ENCODE measurements around the gene C9orf40.

The C9orf40 gene, protein sequence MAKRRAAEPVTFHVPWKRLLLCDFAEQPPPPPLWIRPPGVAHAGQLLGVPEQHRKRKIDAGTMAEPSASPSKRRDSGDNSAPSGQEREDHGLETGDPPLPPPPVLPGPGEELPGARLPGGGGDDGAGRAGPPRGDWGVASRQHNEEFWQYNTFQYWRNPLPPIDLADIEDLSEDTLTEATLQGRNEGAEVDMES

GRCh38 chr9:74952201-74953151 is at the start of gene C9orf40:
Gene C9orf40 (minus strand): TSS chr9:74952912. CDS start chr9:74952611, 301 bp downstream.
- peak; percentile 68 to 71 for DNase-seq

GRCh38 chr9:75001719-75002421 is 49.2 kb upstream of the C9orf40 start:
- peak; percentile 71 to 76 for DNase-seq

DNA sequence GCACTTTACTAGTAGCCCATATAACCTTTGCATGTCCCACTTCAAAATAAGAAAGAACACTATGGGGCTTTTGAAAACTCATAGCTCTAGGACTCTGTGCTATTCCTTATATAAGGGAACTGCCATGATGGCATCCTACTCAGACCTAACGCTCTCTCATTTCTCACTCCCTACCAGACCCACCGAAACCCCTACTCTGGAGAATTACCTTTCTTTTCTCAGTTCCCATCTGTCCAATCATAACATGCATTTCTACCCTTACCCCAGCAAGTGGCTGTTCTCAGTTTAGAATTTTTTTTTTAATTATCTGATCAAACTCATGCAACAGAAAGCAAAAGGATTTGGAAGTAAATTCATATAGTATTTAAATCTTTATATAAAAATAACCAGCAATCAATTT is 48.1 kb upstream of the C9orf40 start:
- DNase-seq = no peak

DNA sequence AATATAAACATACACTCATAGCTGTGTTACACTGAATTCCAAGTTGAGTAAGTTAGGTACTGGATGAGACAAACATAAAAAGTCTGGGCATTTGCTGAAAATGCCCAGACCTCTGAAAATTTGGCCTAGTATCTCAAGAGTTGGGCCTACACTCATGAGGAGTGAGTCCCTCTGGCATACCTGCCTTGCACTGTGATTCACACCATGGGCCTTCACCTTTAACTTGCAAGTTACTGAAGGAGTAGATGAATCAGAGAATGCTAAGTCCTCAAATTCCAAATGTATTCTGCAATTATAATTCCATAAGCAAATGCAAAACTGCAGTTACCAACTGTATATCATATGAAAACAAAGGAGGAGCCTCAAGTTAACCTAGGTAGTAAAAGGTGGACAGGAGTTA is 32.3 kb upstream of the C9orf40 start:
- DNase-seq = no peak

GRCh38 chr9:74983709-74984108 is 31.0 kb upstream of the C9orf40 start:
- DNase-seq = no peak

DNA sequence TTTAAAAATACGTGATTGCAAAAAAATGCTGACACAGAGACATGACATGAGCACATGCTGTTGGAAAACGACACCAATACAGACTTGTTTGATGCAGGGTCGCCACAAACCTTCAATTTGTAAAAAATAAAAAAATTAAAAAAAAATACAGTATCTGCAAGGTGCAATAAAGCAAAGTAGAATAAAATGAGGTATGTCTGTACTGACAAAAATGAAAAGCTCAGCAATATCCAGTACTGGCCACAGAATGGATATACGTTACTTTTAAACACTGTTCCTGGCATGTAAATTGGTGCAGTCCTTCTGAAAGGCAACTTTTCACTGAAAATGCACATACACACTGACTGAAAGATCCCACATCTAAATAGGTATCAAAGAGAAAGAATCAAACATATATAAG is 27.1 kb upstream of the C9orf40 start:
- DNase-seq = no peak

DNA sequence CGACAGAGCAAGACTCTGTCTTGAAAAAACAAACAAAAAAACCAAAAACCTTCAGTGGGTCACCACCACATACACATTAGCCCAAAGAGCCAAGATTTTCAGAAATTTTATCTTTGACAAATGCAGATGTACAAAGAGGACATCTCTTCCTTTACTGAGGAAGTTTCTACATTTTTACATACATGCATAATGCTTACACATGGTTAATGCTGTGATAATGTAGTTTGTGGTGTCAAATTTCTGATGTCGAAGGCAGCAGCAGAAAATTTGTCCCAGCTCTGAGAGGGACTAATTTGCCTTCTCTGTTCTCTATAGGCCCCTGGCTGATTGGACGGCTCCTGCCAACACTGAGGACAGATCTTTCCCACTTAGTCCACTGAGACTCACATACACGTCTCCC is 24.6 kb upstream of the C9orf40 start:
- no peak for DNase-seq

DNA sequence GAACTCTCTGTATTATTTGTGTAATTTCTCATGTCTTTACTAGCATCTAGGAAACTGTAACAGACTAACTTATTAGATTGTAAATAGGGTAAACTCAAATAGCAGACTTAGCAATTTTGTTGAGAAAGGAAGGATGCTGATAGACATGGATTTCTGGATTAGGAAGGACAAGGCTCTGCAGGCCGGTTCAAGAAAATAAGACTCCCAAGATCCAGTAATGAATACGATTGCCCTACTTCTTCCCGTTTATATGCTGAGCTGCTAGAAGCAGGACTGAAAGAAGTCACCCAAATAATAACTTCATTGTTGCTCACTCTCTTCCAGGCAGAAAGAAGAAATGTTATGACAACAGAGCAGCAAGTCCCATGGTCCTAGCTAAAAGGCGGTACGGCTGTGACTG is 22.8 kb upstream of the C9orf40 start:
- no peak for DNase-seq

- DNase-seq = no peak
Observed at GRCh38 chr9:74974558-74974957, 21.8 kb upstream of the C9orf40 start.

- DNase-seq = no peak
Observed at GRCh38 chr9:74973714-74974113, 21.0 kb upstream of the C9orf40 start.

DNA sequence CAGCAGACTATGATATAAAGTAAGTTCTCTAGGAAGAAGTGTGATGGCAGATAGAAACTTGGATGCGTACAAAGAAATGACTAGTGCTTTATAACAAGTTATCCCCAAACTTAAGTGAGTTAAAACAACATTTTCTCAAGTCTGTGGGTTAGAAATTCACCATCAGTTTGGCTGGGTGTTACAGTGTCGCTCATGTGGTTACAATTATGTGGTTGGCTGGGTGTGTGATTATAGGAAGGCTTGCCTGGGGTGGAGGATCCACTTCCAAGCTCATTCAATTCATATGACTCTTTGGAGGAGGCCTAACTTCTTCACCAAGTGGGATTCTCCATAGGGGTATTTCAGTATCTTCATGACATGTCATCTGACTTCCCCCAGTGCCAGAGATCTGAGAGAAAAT is 10.3 kb upstream of the C9orf40 start:
- DNase-seq = no peak

GRCh38 chr9:74961496-74961895 is 8.8 kb upstream of the C9orf40 start:
- no peak for DNase-seq

DNA sequence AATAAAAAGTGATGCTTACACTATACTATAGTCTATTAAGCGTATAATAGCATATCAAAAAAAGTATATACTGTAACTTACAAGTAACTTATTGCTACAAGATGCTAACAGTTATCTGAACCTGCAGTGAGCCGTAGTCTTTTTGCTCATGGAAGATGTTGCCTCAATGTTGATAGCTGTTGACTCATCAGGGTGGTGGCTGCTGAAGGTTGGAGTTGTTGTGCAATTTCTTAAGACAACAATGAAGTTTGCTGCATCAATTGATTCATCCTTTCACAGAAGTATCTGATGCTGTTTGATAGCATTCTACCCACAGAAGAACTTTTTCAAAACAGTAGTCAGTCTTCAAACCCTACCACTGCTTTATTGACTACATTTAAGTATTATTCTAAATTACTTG is 7.8 kb upstream of the C9orf40 start:
- peak; percentile 56 for DNase-seq

- no peak for DNase-seq
Observed at GRCh38 chr9:74958587-74958986, 5.9 kb upstream of the C9orf40 start.

GRCh38 chr9:74953235-74953751 is 581 bp upstream of the C9orf40 start:
- DNase-seq = peak in 1 of 2 experiments; percentile 10

- DNase-seq = peak; percentile 26 to 39
Observed at GRCh38 chr9:74951725-74952151, 974 bp downstream of the C9orf40 start.

GRCh38 chr9:74951107-74951720 is 1.5 kb downstream of the C9orf40 start:
- DNase-seq = no peak

- DNase-seq = no peak
Observed at GRCh38 chr9:74949859-74950855, 2.6 kb downstream of the C9orf40 start.

- no peak for DNase-seq
Observed at GRCh38 chr9:74948937-74949336, 3.8 kb downstream of the C9orf40 start.

DNA sequence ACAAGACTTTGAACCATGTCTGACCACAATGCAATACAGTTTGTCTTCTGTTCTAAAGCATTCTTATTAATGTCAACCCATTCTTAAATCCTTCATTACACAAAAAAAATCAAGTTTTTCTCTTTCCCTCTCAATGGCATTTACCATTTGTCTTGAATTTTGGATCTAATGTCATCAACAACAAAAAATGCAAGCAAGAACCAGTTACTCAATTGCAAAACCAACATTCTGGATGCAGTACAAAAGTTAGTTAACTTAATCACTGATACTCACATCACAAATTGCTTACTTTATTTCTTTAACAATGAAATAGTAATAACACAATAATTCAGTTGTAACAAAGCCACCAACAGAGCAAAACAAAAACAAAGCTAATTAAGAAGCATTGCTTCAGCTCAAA is 6.0 kb downstream of the C9orf40 start:
- DNase-seq = no peak

DNA sequence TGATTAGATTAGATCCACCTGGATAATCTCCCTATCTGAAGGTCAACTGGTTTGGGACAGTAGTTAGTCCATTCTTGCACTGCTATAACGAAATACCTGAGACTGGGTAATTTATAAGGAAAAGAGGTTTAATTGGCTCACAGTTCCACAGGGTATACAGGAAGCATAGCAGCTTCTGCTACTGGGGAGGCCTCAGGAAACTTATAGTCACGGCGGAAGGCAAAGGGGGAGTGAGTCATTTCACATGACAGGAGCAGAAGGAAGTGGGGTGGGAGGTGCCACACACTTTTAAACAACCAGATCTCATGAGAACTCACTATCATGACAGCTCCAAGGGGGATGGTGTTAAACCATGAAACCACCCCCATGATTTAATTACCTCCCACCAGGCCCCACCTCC is 9.9 kb downstream of the C9orf40 start:
- DNase-seq = no peak

DNA sequence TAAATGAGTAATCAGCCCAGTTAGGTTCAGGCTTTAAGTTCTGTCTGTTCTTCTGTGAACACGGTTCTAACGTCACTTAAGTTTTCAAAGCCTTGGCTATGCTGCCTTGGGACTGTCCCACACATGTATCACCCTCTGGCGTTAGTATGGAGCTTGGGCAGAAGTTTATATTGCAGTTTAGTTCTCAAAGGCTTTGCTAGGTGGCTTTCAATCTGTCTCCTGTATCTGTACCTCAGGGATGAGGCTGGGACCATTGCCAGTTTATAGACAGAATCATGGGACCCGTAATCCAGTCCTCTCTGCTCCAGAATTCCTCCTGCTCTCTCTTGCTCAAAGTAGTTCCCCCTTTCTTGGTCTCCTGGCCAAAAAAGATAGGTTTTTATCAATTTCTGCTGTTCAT is 12.1 kb downstream of the C9orf40 start:
- no peak for DNase-seq
